ENCODE measurements around the gene ETS2.

ETS2 gene

GRCh38 chr21:38863291-38863690 is 57.6 kb downstream of the ETS2 start:
- no peak for DNase-seq

- DNase-seq = no peak
Observed at GRCh38 chr21:38863843-38864363, 58.2 kb downstream of the ETS2 start.

DNA sequence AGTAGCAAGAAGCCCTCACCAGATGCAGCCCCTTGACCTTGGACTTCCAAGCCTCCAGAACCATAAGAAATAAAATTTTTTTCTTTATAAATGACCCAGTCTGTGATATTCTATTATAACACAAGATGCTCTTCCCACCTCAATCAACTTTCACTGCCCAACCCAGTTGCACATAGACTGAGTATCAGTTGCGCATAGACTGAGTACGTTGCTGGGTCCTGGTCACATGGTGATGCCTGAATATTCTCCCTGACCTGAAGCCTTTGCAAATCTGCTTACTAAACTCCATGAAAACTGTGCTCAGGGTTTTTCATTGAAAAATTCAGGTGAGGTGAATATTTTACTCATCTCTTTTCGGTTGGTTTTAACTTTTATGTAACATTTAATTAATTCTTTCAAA is 59.2 kb downstream of the ETS2 start:
- DNase-seq = no peak

DNA sequence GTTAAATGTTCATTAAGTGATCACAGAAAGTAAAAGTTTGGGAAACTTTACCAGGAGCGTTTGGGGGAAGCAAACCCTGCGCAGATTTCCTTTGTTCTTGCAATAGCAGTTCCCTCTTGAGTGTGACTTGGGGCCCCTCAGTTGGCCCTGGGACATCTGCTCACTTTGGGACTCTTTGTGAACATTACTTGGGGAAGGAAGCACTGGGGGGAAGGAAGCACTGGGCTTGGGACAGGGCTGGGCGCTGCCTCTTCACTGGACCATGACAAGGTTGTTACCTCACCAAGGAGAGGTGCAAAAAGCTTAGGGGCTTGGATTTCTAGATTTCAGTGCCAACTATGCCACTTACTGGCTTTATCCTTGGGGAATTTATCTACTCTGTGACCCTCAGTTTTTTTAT is 63.5 kb downstream of the ETS2 start:
- DNase-seq = no peak

GRCh38 chr21:38869946-38870345 is 64.2 kb downstream of the ETS2 start:
- DNase-seq = no peak
